Trophoblast cell (in vitro differentiated cells and primary cell): ENCODE measurements around the gene DNTT.

Experiments
- DNase-seq, 2 donors: peaks; one replicate each; pipeline ENCODE4 v3.0.0-alpha.2; 2016
- H2AFZ ChIP-seq: 2 replicates; pipeline ENCODE4 v1.6.1; 2013; ENCODE audit warnings: low read length, moderate library complexity, mild to moderate bottlenecking; ENCODE audit not compliant: insufficient read depth, poor library complexity
- H2AK5ac ChIP-seq: 2 replicates; pipeline ENCODE4 v1.6.1; 2013; ENCODE audit warnings: mild to moderate bottlenecking, low read length
- H2BK120ac ChIP-seq: 2 replicates; pipeline ENCODE4 v1.6.1; 2013; ENCODE audit warnings: low read length, mild to moderate bottlenecking, moderate library complexity; ENCODE audit not compliant: insufficient read depth, poor library complexity
- H2BK12ac ChIP-seq: 2 replicates; pipeline ENCODE4 v1.6.1; 2013; ENCODE audit warnings: mild to moderate bottlenecking, low read length, moderate library complexity
- H2BK5ac ChIP-seq: 2 replicates; pipeline ENCODE4 v1.6.1; 2013; ENCODE audit warnings: low read length, low read depth, moderate library complexity, mild to moderate bottlenecking; ENCODE audit not compliant: poor library complexity
- H3K14ac ChIP-seq: 2 replicates; pipeline ENCODE4 v1.6.1; 2013; ENCODE audit warnings: mild to moderate bottlenecking, low read length
- H3K18ac ChIP-seq: 2 replicates; pipeline ENCODE4 v1.6.1; 2013; ENCODE audit warnings: mild to moderate bottlenecking, low read length
- H3K23ac ChIP-seq: 2 replicates; pipeline ENCODE4 v1.6.1; 2013; ENCODE audit warnings: low read length
- H3K27ac ChIP-seq: 2 replicates; pipeline ENCODE4 v1.5.1; 2013; ENCODE audit warnings: low read depth, mild to moderate bottlenecking, inconsistent platforms, low read length, moderate library complexity
- H3K27me3 ChIP-seq: 2 replicates; pipeline ENCODE4 v1.6.1; 2013; ENCODE audit warnings: inconsistent platforms, mild to moderate bottlenecking, low read length, moderate library complexity; ENCODE audit not compliant: insufficient read depth
- H3K36me3 ChIP-seq, 2 experiments: 1 replicate in 1 of 2; 2 replicates in 1 of 2; pipeline ENCODE4 v1.6.1; 2013; ENCODE audit warnings: low read length in 2 of 2, mild to moderate bottlenecking in 2 of 2, moderate library complexity in 1 of 2; ENCODE audit not compliant: insufficient read depth in 2 of 2, control insufficient read depth in 1 of 2
- H3K4ac ChIP-seq: 2 replicates; pipeline ENCODE4 v1.6.1; 2013; ENCODE audit warnings: low read depth, mild to moderate bottlenecking, low read length, moderate library complexity
- H3K4me1 ChIP-seq, 2 experiments: 1 replicate in 1 of 2; 2 replicates in 1 of 2; pipeline ENCODE4 v1.6.1; 2013; ENCODE audit warnings: low read length in 2 of 2, mild to moderate bottlenecking in 2 of 2, moderate library complexity in 1 of 2; ENCODE audit not compliant: insufficient read depth in 2 of 2, control insufficient read depth in 1 of 2
- H3K4me2 ChIP-seq: 2 replicates; pipeline ENCODE4 v1.6.1; 2013; ENCODE audit warnings: inconsistent platforms, mild to moderate bottlenecking, low read length, moderate library complexity
- H3K4me3 ChIP-seq: 2 replicates; pipeline ENCODE4 v1.5.1; 2013; ENCODE audit warnings: mild to moderate bottlenecking, low read depth, low read length, inconsistent platforms
- H3K79me1 ChIP-seq: one replicate; pipeline ENCODE4 v1.6.1; 2013; ENCODE audit warnings: low read length
- H3K79me2 ChIP-seq: 2 replicates; pipeline ENCODE4 v1.6.1; 2013; ENCODE audit warnings: low read length, mild to moderate bottlenecking; ENCODE audit not compliant: control insufficient read depth, insufficient read depth, poor library complexity
- H3K9ac ChIP-seq: 2 replicates; pipeline ENCODE4 v1.6.1; 2013; ENCODE audit warnings: mild to moderate bottlenecking, low read length
- H3K9me3 ChIP-seq: 2 replicates; pipeline ENCODE4 v1.6.1; 2013; ENCODE audit warnings: low read depth, mild to moderate bottlenecking, control low read depth, inconsistent platforms, low read length; ENCODE audit not compliant: insufficient read depth
- H4K12ac ChIP-seq: 2 replicates; pipeline ENCODE4 v1.6.1; 2013; ENCODE audit warnings: low read depth, mild to moderate bottlenecking, low read length, moderate library complexity
- H4K8ac ChIP-seq: 2 replicates; pipeline ENCODE4 v1.6.1; 2013; ENCODE audit warnings: low read depth, mild to moderate bottlenecking, low read length, moderate library complexity
- H4K91ac ChIP-seq: one replicate; pipeline ENCODE4 v1.6.1; 2013; ENCODE audit warnings: low read depth, mild to moderate bottlenecking, low read length, moderate library complexity
- WGBS: extraction: QIAGEN DNeasy Blood & Tissue Kit; methylation state at CpG from one replicate; pipeline ENCODE4 v1.1.7; 2013; ENCODE audit warnings: missing lambda C conversion rate; ENCODE audit not compliant: insufficient read length, insufficient coverage; ENCODE audit errors: extremely low coverage; 5-methylcytosine and 5-hydroxymethylcytosine counted together

The DNTT gene

DNA sequence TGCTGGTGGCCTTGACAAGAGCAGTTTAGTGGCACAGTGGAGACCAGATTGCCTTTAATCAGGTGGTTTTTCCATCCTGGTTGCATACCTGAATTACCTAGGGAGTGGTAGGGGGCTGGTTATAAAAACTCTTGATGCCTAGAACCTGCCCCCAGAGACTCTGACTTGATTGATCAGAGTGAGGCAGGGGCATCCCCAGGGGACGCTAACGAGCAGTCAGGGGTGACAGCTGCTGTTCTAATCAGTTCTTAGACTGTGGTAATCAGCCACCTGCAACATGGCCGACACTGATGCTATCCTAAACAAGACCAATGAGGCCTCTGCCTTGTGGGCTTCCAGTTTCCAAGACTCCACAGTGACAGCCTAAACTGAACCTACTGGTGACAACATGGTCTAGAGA, 56.5 kb downstream of the DNTT start:
- H4K12ac ChIP-seq = no peak overlapping the region
- no peak overlapping the region for H3K4me2 ChIP-seq
- no peaks in the 10 kb centered on the region for H3K27me3 ChIP-seq
- no peak overlapping the region for H2BK12ac ChIP-seq
- peaks cover 2% of the 10 kb centered on the region for H3K9me3 ChIP-seq
- no peaks in the 10 kb centered on the region for H3K79me1 ChIP-seq
- no peak overlapping the region for H4K8ac ChIP-seq
- no peak for DNase-seq
- H3K36me3 ChIP-seq = no peaks in the 10 kb centered on the region
- no peak overlapping the region for H2AK5ac ChIP-seq
- H3K4ac ChIP-seq = no peak overlapping the region
- H2AFZ ChIP-seq = no peak overlapping the region
- H3K4me3 ChIP-seq = no peak overlapping the region
- H3K14ac ChIP-seq = no peak overlapping the region
- H3K4me1 ChIP-seq = no peaks in the 10 kb centered on the region
- no peak overlapping the region for H3K27ac ChIP-seq
- no peak overlapping the region for H2BK120ac ChIP-seq
- no peak overlapping the region for H2BK5ac ChIP-seq
- H3K23ac ChIP-seq = no peak overlapping the region
- H3K79me2 ChIP-seq = no peaks in the 10 kb centered on the region
- H4K91ac ChIP-seq = no peak overlapping the region
- no CpG with 5 or more reads among the region's 3 CpGs for WGBS
- H3K9ac ChIP-seq = no peak overlapping the region
- H3K18ac ChIP-seq = no peak overlapping the region

DNA sequence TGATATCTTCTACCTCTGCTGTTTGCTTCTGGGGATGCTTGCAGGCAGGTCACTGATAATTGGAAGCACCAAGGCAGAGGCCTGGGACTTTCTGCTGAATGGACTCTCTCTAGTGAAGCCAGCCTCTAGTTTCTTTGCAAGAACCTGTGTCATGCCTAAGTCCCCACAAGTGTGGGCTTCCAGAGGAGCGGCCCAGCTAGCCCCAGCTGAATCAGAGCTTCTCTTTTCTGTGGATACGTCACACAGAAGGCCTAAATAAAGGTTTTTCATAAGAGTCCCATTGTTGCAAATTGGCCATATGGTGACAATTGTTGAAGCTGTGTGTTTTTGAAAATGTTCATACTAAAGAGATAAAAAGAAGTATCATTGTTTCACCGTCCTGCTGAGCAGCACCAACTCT, 61.3 kb downstream of the DNTT start:
- no peak overlapping the region for H3K4ac ChIP-seq
- no peak overlapping the region for H3K4me3 ChIP-seq
- H3K79me1 ChIP-seq = peaks cover 2% of the 10 kb centered on the region
- no peaks in the 10 kb centered on the region for H3K27me3 ChIP-seq
- H2BK5ac ChIP-seq = no peak overlapping the region
- no peak overlapping the region for H2BK12ac ChIP-seq
- H4K8ac ChIP-seq = no peak overlapping the region
- H3K9ac ChIP-seq = no peak overlapping the region
- DNase-seq = no peak
- H4K12ac ChIP-seq = no peak overlapping the region
- no peak overlapping the region for H2AFZ ChIP-seq
- H3K36me3 ChIP-seq = no peaks in the 10 kb centered on the region
- no peak overlapping the region for H3K4me2 ChIP-seq
- H2AK5ac ChIP-seq = no peak overlapping the region
- no peaks in the 10 kb centered on the region for H3K79me2 ChIP-seq
- H3K9me3 ChIP-seq = peaks cover 2% of the 10 kb centered on the region
- no peak overlapping the region for H2BK120ac ChIP-seq
- no peak overlapping the region for H3K23ac ChIP-seq
- H3K18ac ChIP-seq = no peak overlapping the region
- WGBS = no CpG with 5 or more reads among the region's 3 CpGs
- H4K91ac ChIP-seq = no peak overlapping the region
- H3K27ac ChIP-seq = no peak overlapping the region
- peaks cover 2% of the 10 kb centered on the region in 2 experiments for H3K4me1 ChIP-seq
- no peak overlapping the region for H3K14ac ChIP-seq

DNA sequence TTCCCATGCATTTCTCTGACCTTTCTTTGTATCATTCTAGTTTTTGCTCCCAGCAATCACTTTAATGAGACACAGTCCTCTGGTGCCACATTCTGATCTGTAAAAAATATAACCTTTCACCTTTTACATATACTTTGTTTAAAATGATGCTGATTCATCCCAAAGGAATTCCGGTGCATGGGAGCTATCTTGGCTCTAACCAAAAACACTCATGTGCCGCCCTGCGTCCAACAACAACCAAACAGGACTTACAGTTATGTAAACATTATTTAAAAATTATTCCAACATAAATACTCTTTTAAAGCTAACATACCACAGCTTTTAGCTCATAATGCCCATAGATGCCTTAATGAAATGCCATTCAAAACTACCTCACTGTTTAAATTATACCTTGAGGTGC, 62.3 kb downstream of the DNTT start:
- peaks cover 2% of the 10 kb centered on the region for H3K79me1 ChIP-seq
- H2BK5ac ChIP-seq = no peak overlapping the region
- WGBS = no CpG with 5 or more reads among the region's 3 CpGs
- no peak overlapping the region for H2AK5ac ChIP-seq
- H3K27me3 ChIP-seq = no peaks in the 10 kb centered on the region
- no peak overlapping the region for H3K4me2 ChIP-seq
- H3K4me3 ChIP-seq = no peak overlapping the region
- H2BK12ac ChIP-seq = no peak overlapping the region
- peaks cover 2% of the 10 kb centered on the region for H3K9me3 ChIP-seq
- no peak overlapping the region for H2BK120ac ChIP-seq
- no peak overlapping the region for H3K14ac ChIP-seq
- H3K27ac ChIP-seq = no peak overlapping the region
- no peak overlapping the region for H3K23ac ChIP-seq
- H3K18ac ChIP-seq = no peak overlapping the region
- no peak overlapping the region for H4K8ac ChIP-seq
- no peak overlapping the region for H4K12ac ChIP-seq
- no peak overlapping the region for H2AFZ ChIP-seq
- H3K36me3 ChIP-seq = no peaks in the 10 kb centered on the region
- H3K4ac ChIP-seq = no peak overlapping the region
- H3K9ac ChIP-seq = no peak overlapping the region
- no peak overlapping the region for H4K91ac ChIP-seq
- H3K4me1 ChIP-seq = peaks cover 2% of the 10 kb centered on the region in 2 experiments
- H3K79me2 ChIP-seq = no peaks in the 10 kb centered on the region
- peak in 1 of 2 donors; percentile 47 for DNase-seq

DNA sequence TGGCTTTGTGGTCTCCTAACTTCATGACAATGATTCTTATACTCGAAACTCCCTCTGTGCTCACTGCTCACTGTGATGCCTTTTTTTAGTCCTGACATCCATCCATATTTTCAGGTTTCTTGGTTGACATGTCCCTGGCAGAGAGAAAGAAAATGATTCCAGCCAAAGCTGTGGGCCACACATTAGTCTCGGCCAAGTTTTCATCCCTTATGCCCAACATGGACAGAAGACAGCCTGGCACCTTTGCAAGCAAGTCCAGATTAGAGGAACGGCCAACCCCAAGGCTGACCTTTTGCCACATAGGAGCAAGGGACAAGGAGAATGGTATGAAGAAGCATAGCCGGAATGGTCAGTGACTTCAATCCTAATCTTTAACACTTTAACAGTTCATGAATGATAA, 63.2 kb downstream of the DNTT start:
- Histone ChIP-seq H2AFZ (no peak overlapping the region), H4K12ac (no peak overlapping the region), H2BK5ac (no peak overlapping the region), H2AK5ac (no peak overlapping the region), H2BK12ac (no peak overlapping the region), H3K79me1 (peaks cover 2% of the 10 kb centered on the region), H3K4me3 (no peak overlapping the region), H4K91ac (no peak overlapping the region), H3K9ac (no peak overlapping the region), H3K27me3 (no peaks in the 10 kb centered on the region), H3K79me2 (no peaks in the 10 kb centered on the region), H4K8ac (no peak overlapping the region), H3K23ac (no peak overlapping the region), H3K14ac (no peak overlapping the region), H3K36me3 (no peaks in the 10 kb centered on the region), H2BK120ac (no peak overlapping the region), H3K4ac (no peak overlapping the region), H3K9me3 (peaks cover 2% of the 10 kb centered on the region), H3K4me2 (no peak overlapping the region), H3K18ac (no peak overlapping the region), H3K4me1 (peaks cover 2% of the 10 kb centered on the region in 2 experiments), H3K27ac (no peak overlapping the region)
- no peak for DNase-seq
- WGBS = no CpG with 5 or more reads among the region's 4 CpGs
